Vagina (tissue), 2 donors: Measurements from ENCODE around the gene POC1A.

ENCODE experiments used
- POLR2AphosphoS5 ChIP-seq, 2 donors: sonication (generic); formaldehyde crosslinking; IDR thresholded peaks; one replicate each; pipeline ENCODE4 v1.9.0; 2017; ENCODE audit warnings: antibody characterized with exemption in 2 of 2, mild to moderate bottlenecking in 2 of 2, low read depth in 1 of 2; ENCODE audit not compliant: insufficient read depth in 1 of 2
- TF ChIP-seq, protein P1 (sequence below), 3 experiments: fragments of 450-650 bp in 2 of 3; fragments of 200-600 bp in 1 of 3; sonication (generic) in 1 of 3; IDR thresholded peaks; one replicate each; pipeline ENCODE4 v1.5.1; 2017 to 2019; ENCODE audit warnings: antibody characterized with exemption in 3 of 3, mild to moderate bottlenecking in 2 of 3, moderate library complexity in 2 of 3

DNA sequence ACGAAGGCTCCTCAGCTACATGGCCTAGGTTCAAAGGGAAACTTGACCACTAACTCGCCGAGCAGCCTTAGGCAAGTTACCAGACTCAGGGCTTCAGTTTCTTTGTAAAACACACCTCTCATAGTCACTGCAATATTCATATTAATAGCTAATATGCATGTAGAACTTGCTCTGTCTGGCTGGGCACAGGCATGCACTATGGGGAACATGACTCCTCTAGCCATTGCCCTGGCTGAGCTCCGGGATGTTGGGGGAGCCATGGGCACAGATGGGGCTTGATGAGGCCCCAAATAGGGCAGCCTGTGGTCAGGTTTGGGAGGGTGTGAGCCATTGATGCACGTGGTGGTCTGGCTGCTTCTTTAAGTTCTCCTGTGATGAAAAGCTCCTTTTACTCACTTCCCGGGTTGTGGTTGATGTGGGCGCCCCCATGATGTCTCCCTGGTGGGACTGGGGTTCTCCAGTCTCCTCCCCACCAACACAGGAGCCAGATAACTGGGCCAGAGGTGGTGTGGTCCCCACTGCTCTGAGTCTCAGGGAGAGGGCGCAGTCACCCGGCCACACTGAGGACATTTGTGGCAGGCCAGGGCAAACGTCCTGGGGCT, 68.4 kb downstream of the POC1A start:
- no peak for TF ChIP-seq POLR2AphosphoS5 (IDR thresholded peaks at IDR 0.05; ENCODE audit: insufficient read depth in 1 of 2, low read depth in 1 of 2)
- TF ChIP-seq, protein P1, sequence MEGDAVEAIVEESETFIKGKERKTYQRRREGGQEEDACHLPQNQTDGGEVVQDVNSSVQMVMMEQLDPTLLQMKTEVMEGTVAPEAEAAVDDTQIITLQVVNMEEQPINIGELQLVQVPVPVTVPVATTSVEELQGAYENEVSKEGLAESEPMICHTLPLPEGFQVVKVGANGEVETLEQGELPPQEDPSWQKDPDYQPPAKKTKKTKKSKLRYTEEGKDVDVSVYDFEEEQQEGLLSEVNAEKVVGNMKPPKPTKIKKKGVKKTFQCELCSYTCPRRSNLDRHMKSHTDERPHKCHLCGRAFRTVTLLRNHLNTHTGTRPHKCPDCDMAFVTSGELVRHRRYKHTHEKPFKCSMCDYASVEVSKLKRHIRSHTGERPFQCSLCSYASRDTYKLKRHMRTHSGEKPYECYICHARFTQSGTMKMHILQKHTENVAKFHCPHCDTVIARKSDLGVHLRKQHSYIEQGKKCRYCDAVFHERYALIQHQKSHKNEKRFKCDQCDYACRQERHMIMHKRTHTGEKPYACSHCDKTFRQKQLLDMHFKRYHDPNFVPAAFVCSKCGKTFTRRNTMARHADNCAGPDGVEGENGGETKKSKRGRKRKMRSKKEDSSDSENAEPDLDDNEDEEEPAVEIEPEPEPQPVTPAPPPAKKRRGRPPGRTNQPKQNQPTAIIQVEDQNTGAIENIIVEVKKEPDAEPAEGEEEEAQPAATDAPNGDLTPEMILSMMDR (IDR thresholded peaks at IDR 0.05): no peak
